Measurements from ENCODE around the gene THYN1. TPM values are rescaled to one million over a fixed set of nuclear protein-coding genes. Genes with fewer than 3 reads are reported as not detected.
A peak's percentile ranks its signal among the peaks of the same experiment; 100 is the strongest.

Gene THYN1
- total and polyA plus RNA-seq, 9 donors: 30.0 to 44.6 (median 33.3) TPM

GRCh38 chr11:134224710-134225664, 28.2 kb downstream of the THYN1 start:
- WGBS (ENCODE audit: insufficient coverage): under 1% methylated on average over 86 of the region's 93 CpGs
- DNase-seq: peak; percentile 61
- Histone ChIP-seq H3K27ac (ENCODE audit: low read length) (peak overlapping the region; percentile 37), H3K4me1 (ENCODE audit: control insufficient read depth, insufficient read depth, low read length) (peaks cover 19% of the 10 kb centered on the region), H3K9me3 (replicated peaks; ENCODE audit: control insufficient read depth, low read depth, low read length) (no peaks in the 10 kb centered on the region), H3K4me3 (ENCODE audit: low read length) (peak overlapping the region; percentile 82), H3K27me3 (ENCODE audit: control insufficient read depth, insufficient read depth, low read length) (no peaks in the 10 kb centered on the region), H3K36me3 (ENCODE audit: control insufficient read depth, insufficient read depth, low read length) (peaks cover 7% of the 10 kb centered on the region)

- Histone ChIP-seq H3K9me3 (replicated peaks; ENCODE audit: control insufficient read depth, low read depth, low read length) (no peaks in the 10 kb centered on the region), H3K27ac (ENCODE audit: low read length) (peak within 1 kb of the TSS; percentile 99), H3K27me3 (ENCODE audit: control insufficient read depth, insufficient read depth, low read length) (no peaks in the 10 kb centered on the region), H3K4me3 (ENCODE audit: low read length) (peak within 1 kb of the TSS; percentile 98), H3K4me1 (ENCODE audit: control insufficient read depth, insufficient read depth, low read length) (peaks cover 17% of the 10 kb centered on the region), H3K36me3 (ENCODE audit: control insufficient read depth, insufficient read depth, low read length) (peaks cover 13% of the 10 kb centered on the region)
- DNase-seq: peak; percentile 99
- under 1% methylated on average over 82 of the region's 89 CpGs for WGBS (ENCODE audit: insufficient coverage)
These were observed 29.1 kb downstream of the THYN1 start, which contains the start of the genes NCAPD3 and VPS26B for GRCh38 chr11:134223836-134224709. NCAPD3 (minus strand) TSS chr11:134223967; CDS start chr11:134223926, 41 bp downstream. VPS26B (plus strand) TSS chr11:134224671; CDS start chr11:134225123, 452 bp downstream.

- Histone ChIP-seq H3K27me3 (ENCODE audit: control insufficient read depth, insufficient read depth, low read length) (no peaks in the 10 kb centered on the region), H3K4me3 (ENCODE audit: low read length) (peak overlapping the region; percentile 98), H3K27ac (ENCODE audit: low read length) (no peak overlapping the region), H3K9me3 (replicated peaks; ENCODE audit: control insufficient read depth, low read depth, low read length) (no peaks in the 10 kb centered on the region), H3K4me1 (ENCODE audit: control insufficient read depth, insufficient read depth, low read length) (peaks cover 17% of the 10 kb centered on the region), H3K36me3 (ENCODE audit: control insufficient read depth, insufficient read depth, low read length) (peaks cover 19% of the 10 kb centered on the region)
- WGBS (ENCODE audit: insufficient coverage): 0% methylated on average over 4 of the region's 5 CpGs
- peak; percentile 10 for DNase-seq
These were observed 30.0 kb downstream of the THYN1 start for GRCh38 chr11:134223121-134223520.

- Histone ChIP-seq H3K36me3 (ENCODE audit: control insufficient read depth, insufficient read depth, low read length) (peaks cover 17% of the 10 kb centered on the region), H3K27me3 (ENCODE audit: control insufficient read depth, insufficient read depth, low read length) (no peaks in the 10 kb centered on the region), H3K4me1 (ENCODE audit: control insufficient read depth, insufficient read depth, low read length) (no peaks in the 10 kb centered on the region), H3K4me3 (ENCODE audit: low read length) (no peak overlapping the region), H3K9me3 (replicated peaks; ENCODE audit: control insufficient read depth, low read depth, low read length) (no peaks in the 10 kb centered on the region), H3K27ac (ENCODE audit: low read length) (no peak overlapping the region)
- WGBS (ENCODE audit: insufficient coverage): no CpG with 5 or more reads among the region's 3 CpGs
- no peak for DNase-seq
These were observed 36.3 kb downstream of the THYN1 start for GRCh38 chr11:134216816-134217215.

GRCh38 chr11:134215836-134216235, 37.3 kb downstream of the THYN1 start:
- no peak overlapping the region for H3K27ac ChIP-seq (ENCODE audit: low read length)
- peaks cover 17% of the 10 kb centered on the region for H3K36me3 ChIP-seq (ENCODE audit: control insufficient read depth, insufficient read depth, low read length)
- no peak for DNase-seq
- H3K9me3 ChIP-seq (replicated peaks; ENCODE audit: control insufficient read depth, low read depth, low read length): no peaks in the 10 kb centered on the region
- H3K27me3 ChIP-seq (ENCODE audit: control insufficient read depth, insufficient read depth, low read length): no peaks in the 10 kb centered on the region
- no peak overlapping the region for H3K4me3 ChIP-seq (ENCODE audit: low read length)
- 75% methylated on average over 2 of the region's 7 CpGs for WGBS (ENCODE audit: insufficient coverage)
- H3K4me1 ChIP-seq (ENCODE audit: control insufficient read depth, insufficient read depth, low read length): no peaks in the 10 kb centered on the region

- Histone ChIP-seq H3K4me3 (ENCODE audit: low read length) (no peak overlapping the region), H3K27me3 (ENCODE audit: control insufficient read depth, insufficient read depth, low read length) (no peaks in the 10 kb centered on the region), H3K9me3 (replicated peaks; ENCODE audit: control insufficient read depth, low read depth, low read length) (no peaks in the 10 kb centered on the region), H3K36me3 (ENCODE audit: control insufficient read depth, insufficient read depth, low read length) (peaks cover 26% of the 10 kb centered on the region), H3K27ac (ENCODE audit: low read length) (no peak overlapping the region), H3K4me1 (ENCODE audit: control insufficient read depth, insufficient read depth, low read length) (no peaks in the 10 kb centered on the region)
- no peak for DNase-seq
- WGBS (ENCODE audit: insufficient coverage): 98% methylated on average over 7 of the region's 16 CpGs
These were observed 45.5 kb downstream of the THYN1 start for GRCh38 chr11:134207538-134208239.

- H3K36me3 ChIP-seq (ENCODE audit: control insufficient read depth, insufficient read depth, low read length): peaks cover 38% of the 10 kb centered on the region
- H3K27me3 ChIP-seq (ENCODE audit: control insufficient read depth, insufficient read depth, low read length): no peaks in the 10 kb centered on the region
- no peaks in the 10 kb centered on the region for H3K9me3 ChIP-seq (replicated peaks; ENCODE audit: control insufficient read depth, low read depth, low read length)
- no peak overlapping the region for H3K4me3 ChIP-seq (ENCODE audit: low read length)
- no peak overlapping the region for H3K27ac ChIP-seq (ENCODE audit: low read length)
- 96% methylated on average over 3 of the region's 5 CpGs for WGBS (ENCODE audit: insufficient coverage)
- DNase-seq: no peak
- H3K4me1 ChIP-seq (ENCODE audit: control insufficient read depth, insufficient read depth, low read length): no peaks in the 10 kb centered on the region
These were observed 47.0 kb downstream of the THYN1 start for GRCh38 chr11:134206185-134206584.

- peaks cover 40% of the 10 kb centered on the region for H3K36me3 ChIP-seq (ENCODE audit: control insufficient read depth, insufficient read depth, low read length)
- no CpG with 5 or more reads among the region's 9 CpGs for WGBS (ENCODE audit: insufficient coverage)
These were observed 47.4 kb downstream of the THYN1 start for GRCh38 chr11:134205729-134206128.

GRCh38 chr11:134202661-134203060, 50.5 kb downstream of the THYN1 start:
- Histone ChIP-seq H3K27me3 (ENCODE audit: control insufficient read depth, insufficient read depth, low read length) (no peaks in the 10 kb centered on the region), H3K27ac (ENCODE audit: low read length) (no peak overlapping the region), H3K9me3 (replicated peaks; ENCODE audit: control insufficient read depth, low read depth, low read length) (no peaks in the 10 kb centered on the region), H3K4me1 (ENCODE audit: control insufficient read depth, insufficient read depth, low read length) (no peaks in the 10 kb centered on the region), H3K36me3 (ENCODE audit: control insufficient read depth, insufficient read depth, low read length) (peaks cover 39% of the 10 kb centered on the region), H3K4me3 (ENCODE audit: low read length) (no peak overlapping the region)
- DNase-seq: no peak
- WGBS (ENCODE audit: insufficient coverage): no CpG with 5 or more reads among the region's 4 CpGs

More at GRCh38 chr11:134205729-134206128, 47.4 kb downstream of the THYN1 start:
- Histone ChIP-seq H3K4me1 (ENCODE audit: control insufficient read depth, insufficient read depth, low read length) (no peaks in the 10 kb centered on the region), H3K9me3 (replicated peaks; ENCODE audit: control insufficient read depth, low read depth, low read length) (no peaks in the 10 kb centered on the region), H3K27ac (ENCODE audit: low read length) (no peak overlapping the region), H3K4me3 (ENCODE audit: low read length) (no peak overlapping the region), H3K27me3 (ENCODE audit: control insufficient read depth, insufficient read depth, low read length) (no peaks in the 10 kb centered on the region)
- DNase-seq: no peak

All from muscle of leg (tissue), 11 donors.